ENCODE measurements around the gene TTC39A. TPM values are rescaled to one million over a fixed set of nuclear protein-coding genes. Genes with fewer than 3 reads are reported as not detected.
A peak's percentile ranks its signal among the peaks of the same experiment; 100 is the strongest.

TTC39A gene
- total RNA-seq, 3 donors from 2014 or later, result 0.29 to 0.98 (median 0.38) TPM

DNA sequence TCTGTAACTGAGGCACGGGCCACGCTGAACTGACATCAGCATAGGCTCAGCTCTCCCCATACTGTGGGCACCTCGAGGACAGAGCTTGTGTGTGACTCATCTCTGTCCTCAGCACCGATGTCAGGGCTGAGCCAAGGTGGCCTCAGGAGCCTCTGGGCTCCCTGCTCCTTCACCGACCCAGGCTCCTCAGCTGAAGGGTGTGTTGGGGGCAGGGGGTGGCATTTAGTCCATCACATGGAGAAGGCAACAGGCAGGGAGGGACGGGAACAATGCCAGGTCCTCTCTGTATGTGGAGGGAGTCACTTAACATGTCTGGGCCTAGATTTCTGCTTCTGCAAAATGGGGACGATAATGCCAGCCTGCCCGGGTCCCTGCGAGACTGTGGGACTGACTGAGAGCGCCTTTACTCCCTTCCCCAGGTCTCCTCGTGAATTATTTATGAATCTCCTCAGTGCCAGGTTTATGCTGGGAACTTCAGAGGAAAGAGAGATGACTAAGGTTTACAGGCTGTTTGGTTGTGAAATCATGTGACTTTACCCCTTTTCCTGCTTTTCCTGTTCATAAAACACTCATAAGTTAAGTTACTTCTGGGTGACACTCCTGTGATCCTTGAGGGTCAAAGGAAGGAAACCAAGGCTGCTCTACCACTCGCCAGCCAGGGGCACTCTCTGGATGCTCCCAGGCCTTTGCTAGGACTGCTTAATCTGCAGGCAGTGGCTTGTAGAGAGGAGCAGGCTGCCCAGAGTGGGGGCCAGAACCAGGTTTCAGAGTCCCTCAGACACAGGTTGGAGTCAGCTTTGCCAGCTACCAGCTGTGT is 16.2 kb downstream of the TTC39A start:
- H3K27me3 Mint-ChIP-seq (ENCODE audit: low read depth), result no peaks in the 10 kb centered on the region
- no peaks in the 10 kb centered on the region for H3K4me1 Mint-ChIP-seq (ENCODE audit: low read depth)
- no peaks in the 10 kb centered on the region for H3K9me3 Mint-ChIP-seq
- no peaks in the 10 kb centered on the region for H3K36me3 Mint-ChIP-seq (ENCODE audit: insufficient read depth)
- no peak for DNase-seq
- H3K4me3 Mint-ChIP-seq, result no peak overlapping the region
- no peak for ATAC-seq

DNA sequence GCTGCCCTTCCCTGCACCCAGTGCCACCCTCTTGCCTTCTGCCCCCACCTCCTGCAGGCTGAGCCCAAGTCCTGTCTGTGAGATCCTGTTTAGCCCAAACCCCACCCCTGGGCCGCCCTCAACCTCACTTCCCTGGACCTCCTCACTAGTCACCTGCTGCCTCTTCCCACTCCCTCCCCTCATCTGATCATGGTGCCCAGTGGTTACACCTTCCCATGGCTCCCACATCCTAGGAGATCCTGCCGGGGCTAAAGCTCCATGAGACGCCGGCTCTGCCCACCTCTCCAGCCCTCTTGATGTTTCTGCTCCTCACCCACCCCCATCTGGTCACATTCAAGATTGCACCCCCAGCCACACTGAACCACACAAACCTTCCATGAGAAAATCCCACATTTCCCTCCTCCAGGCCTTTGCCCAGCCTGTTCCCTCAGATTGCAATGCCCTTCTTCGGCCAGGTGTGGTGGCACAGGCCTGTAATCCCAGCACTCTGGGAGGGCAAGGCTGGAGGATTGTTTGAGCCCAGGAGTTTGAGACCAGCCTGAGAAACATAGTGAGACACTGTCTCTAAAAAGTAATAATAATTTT is 17.0 kb downstream of the TTC39A start:
- no peaks in the 10 kb centered on the region for H3K9me3 Mint-ChIP-seq
- no peak for ATAC-seq
- no peak for DNase-seq
- no peaks in the 10 kb centered on the region for H3K4me1 Mint-ChIP-seq (ENCODE audit: low read depth)
- H3K4me3 Mint-ChIP-seq, result no peak overlapping the region
- no peaks in the 10 kb centered on the region for H3K36me3 Mint-ChIP-seq (ENCODE audit: insufficient read depth)
- no peaks in the 10 kb centered on the region for H3K27me3 Mint-ChIP-seq (ENCODE audit: low read depth)

DNA sequence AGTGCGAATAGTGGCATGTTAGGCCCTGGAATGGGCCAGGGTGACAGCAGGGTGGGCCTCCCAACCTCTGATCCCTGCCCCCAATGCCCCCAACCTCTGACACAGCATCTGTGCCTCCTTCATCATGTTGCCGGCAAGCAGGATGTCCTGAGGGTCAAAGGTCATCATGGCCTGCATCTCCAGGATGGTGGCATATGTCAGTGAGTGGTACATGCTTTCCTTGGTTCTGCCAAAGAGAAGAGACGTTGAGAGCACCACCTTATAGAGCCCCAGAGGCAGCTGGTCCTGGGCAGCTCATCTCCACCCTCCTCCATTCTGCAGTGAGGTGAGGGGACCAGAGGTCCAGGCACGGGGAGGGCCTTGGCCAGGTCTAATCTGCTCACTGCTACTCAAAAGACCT is 17.6 kb downstream of the TTC39A start:
- no peak for DNase-seq
- Mint-ChIP-seq H3K36me3 (ENCODE audit: insufficient read depth) (no peaks in the 10 kb centered on the region), H3K27me3 (ENCODE audit: low read depth) (no peaks in the 10 kb centered on the region), H3K9me3 (no peaks in the 10 kb centered on the region), H3K4me1 (ENCODE audit: low read depth) (no peaks in the 10 kb centered on the region), H3K4me3 (no peak overlapping the region)
- no peak for ATAC-seq

DNA sequence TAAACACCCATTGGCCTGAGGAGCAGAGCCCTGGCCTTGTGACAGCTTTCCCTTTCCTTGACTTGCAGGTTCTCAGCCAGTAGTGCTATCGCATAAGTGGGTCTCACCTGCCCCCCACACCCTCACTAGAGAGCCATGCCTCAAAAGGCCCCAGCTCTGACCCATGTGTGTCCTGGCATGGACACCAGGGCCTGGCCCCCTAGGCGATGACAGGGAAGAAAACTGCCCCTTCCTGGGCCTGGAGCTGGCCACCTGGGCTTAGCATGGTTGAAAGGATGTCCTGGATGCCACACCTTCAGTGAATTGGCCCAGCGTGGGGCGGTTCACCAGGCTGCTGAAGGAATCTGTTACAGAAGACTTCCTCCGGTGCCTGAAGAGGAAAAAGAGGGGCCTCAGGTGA is 18.5 kb downstream of the TTC39A start:
- DNase-seq, result no peak
- Mint-ChIP-seq H3K36me3 (ENCODE audit: insufficient read depth) (no peaks in the 10 kb centered on the region), H3K27me3 (ENCODE audit: low read depth) (no peaks in the 10 kb centered on the region), H3K4me3 (no peak overlapping the region), H3K9me3 (no peaks in the 10 kb centered on the region), H3K4me1 (ENCODE audit: low read depth) (no peaks in the 10 kb centered on the region)
- ATAC-seq, result no peak

DNA sequence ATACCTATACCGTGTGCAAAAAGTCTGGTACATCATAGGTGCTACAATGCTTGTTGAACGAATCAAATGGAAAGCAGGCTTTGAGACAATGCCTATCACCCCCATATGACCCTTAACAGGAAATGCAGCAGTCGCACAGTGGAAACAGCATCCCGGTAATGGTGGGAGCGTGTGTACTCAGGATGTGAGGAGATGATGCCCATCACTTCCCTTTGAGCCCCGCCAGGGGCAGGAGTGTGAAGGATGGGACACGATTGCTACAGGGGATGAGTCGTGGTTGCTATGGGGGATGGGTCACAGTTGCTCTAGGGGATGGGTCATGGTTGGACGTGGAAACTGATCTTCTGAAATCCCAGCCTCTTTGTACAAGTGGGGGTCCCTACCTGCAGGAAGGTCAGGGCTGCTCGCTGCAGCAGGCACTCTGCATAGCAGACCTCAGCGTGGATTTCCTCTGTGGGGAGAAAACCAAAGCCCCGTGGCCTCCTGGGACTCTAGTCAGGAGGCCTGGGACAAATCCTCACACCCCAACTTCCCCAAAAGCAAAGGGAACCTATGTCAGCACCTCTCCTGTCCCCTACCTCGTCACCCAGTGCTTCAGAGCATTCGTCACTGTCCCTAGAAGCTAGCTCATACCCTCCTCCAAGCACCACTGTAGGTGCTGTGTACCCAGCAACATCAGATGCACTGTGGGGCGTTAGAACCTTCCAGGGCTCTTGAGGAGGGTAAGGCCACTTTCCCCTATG is 19.3 kb downstream of the TTC39A start:
- Mint-ChIP-seq H3K4me3 (no peak overlapping the region), H3K4me1 (ENCODE audit: low read depth) (no peaks in the 10 kb centered on the region), H3K27me3 (ENCODE audit: low read depth) (no peaks in the 10 kb centered on the region), H3K9me3 (no peaks in the 10 kb centered on the region), H3K36me3 (ENCODE audit: insufficient read depth) (no peaks in the 10 kb centered on the region)
- ATAC-seq (no peak), DNase-seq (no peak)

DNA sequence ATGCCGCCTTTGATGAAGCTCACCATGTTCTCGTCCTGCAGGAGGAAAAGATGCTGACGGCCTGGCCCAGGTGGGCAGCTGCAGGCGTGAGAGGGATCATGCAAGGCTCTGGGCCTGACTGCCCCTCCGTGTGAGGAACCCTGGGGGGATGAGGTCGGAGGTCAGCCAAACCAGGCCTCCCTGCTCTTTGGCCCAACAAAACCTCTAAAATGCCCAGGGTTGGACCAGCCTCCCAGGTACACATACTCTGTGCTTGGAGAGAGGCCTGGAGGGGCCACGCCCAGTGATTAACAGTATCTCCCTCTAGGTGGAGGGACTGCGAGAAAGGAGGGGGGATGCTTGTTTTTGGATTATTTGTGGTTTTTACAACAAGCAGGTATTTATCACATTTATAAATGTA is 21.1 kb downstream of the TTC39A start:
- DNase-seq (no peak), ATAC-seq (no peak)
- Mint-ChIP-seq H3K4me1 (ENCODE audit: low read depth) (no peaks in the 10 kb centered on the region), H3K36me3 (ENCODE audit: insufficient read depth) (no peaks in the 10 kb centered on the region), H3K4me3 (no peak overlapping the region), H3K9me3 (no peaks in the 10 kb centered on the region), H3K27me3 (ENCODE audit: low read depth) (no peaks in the 10 kb centered on the region)

DNA sequence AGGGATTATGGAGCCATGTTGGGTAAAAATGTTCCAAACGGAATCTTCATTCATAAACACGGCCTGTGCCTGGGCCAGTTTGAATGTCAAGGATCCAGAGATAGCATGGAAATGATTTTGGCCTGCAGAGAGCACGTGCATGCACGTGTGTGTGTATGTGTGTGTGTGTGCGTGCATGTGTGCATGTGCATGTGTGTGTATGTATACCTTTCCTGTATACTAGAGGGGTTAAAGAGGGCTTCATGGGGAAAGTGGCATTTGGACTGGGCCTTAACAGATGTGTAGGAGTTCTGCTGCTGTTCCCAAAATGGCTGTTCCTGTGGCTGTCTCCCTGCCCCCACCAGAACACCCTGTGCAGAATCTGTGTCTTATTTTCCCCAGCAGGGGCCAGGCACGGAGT is 21.7 kb downstream of the TTC39A start:
- no peak overlapping the region for H3K4me3 Mint-ChIP-seq
- no peaks in the 10 kb centered on the region for H3K9me3 Mint-ChIP-seq
- no peaks in the 10 kb centered on the region for H3K36me3 Mint-ChIP-seq (ENCODE audit: insufficient read depth)
- no peak for DNase-seq
- H3K4me1 Mint-ChIP-seq (ENCODE audit: low read depth), result peaks cover 1% of the 10 kb centered on the region
- H3K27me3 Mint-ChIP-seq (ENCODE audit: low read depth), result no peaks in the 10 kb centered on the region
- ATAC-seq, result no peak

DNA sequence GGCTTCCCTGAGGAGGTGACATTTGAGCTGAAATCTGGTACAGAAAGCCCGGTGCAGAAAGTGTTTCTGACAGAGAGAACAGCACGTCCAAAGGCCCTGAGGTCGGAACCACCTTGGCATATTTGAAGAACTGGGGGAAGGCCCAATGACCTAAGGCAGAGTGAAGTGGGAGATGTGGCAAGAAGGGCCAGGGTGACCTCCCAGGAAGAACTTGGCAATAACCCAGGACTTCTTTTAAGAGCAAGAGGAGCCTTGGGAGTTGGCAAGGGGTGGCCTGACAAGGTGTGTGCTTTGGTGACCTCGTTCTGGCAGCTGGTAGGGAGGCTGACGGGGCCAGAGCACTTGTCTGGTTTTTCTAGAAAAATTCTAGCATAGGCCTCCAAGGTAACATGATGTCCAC is 23.4 kb downstream of the TTC39A start:
- Mint-ChIP-seq H3K4me3 (no peak overlapping the region), H3K9me3 (no peaks in the 10 kb centered on the region), H3K4me1 (ENCODE audit: low read depth) (peaks cover 3% of the 10 kb centered on the region), H3K27me3 (ENCODE audit: low read depth) (no peaks in the 10 kb centered on the region), H3K36me3 (ENCODE audit: insufficient read depth) (no peaks in the 10 kb centered on the region)
- DNase-seq (no peak), ATAC-seq (no peak)

DNA sequence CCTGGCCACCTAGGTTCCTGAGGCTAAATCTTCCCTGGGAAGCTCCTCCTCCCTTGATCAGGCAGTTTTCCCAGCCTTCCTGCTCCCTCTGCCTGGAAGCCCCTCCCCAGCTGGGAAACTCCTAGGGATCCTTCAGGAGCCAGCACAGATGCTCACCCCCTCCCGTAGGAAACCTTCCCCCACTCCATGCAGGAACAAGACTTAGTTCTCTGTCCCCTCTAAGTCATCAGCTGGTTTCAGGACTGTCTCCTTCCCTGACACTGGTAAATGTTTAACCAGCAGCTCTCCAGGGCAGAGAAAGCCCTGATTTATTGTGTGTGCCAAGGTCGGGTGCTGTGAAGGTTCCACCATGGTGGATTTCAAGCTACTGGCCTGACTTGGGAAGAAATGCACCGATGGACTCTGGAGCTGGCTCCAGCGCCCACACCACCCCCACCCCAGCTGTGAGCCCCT is 25.0 kb downstream of the TTC39A start:
- ATAC-seq (no peak), DNase-seq (no peak)
- Mint-ChIP-seq H3K4me3 (no peak overlapping the region), H3K36me3 (ENCODE audit: insufficient read depth) (no peaks in the 10 kb centered on the region), H3K9me3 (no peaks in the 10 kb centered on the region), H3K4me1 (ENCODE audit: low read depth) (peaks cover 3% of the 10 kb centered on the region), H3K27me3 (ENCODE audit: low read depth) (no peaks in the 10 kb centered on the region)

DNA sequence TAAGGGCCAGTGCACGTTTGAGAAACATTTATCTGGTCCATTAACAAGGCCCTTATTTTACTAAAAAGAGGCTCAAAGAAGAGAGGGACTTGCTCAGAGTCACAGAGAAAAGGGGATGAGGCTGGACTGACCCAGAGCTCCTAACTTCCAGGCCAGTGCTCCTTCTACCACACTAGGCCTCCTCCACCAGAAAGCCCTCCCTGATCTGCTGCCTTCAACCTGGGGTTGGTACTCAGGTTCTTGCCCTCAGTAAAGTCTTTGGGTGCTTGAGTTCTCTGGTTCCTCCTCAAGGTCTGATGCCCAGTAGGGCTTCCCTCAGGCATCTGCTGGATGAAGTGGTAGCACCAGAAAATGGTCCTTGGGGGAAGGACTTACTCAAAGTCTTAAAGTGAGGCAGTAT is 26.0 kb downstream of the TTC39A start:
- Mint-ChIP-seq H3K36me3 (ENCODE audit: insufficient read depth) (no peaks in the 10 kb centered on the region), H3K4me3 (no peak overlapping the region), H3K4me1 (ENCODE audit: low read depth) (peaks cover 3% of the 10 kb centered on the region), H3K27me3 (ENCODE audit: low read depth) (no peaks in the 10 kb centered on the region), H3K9me3 (no peaks in the 10 kb centered on the region)
- no peak for ATAC-seq
- no peak for DNase-seq

DNA sequence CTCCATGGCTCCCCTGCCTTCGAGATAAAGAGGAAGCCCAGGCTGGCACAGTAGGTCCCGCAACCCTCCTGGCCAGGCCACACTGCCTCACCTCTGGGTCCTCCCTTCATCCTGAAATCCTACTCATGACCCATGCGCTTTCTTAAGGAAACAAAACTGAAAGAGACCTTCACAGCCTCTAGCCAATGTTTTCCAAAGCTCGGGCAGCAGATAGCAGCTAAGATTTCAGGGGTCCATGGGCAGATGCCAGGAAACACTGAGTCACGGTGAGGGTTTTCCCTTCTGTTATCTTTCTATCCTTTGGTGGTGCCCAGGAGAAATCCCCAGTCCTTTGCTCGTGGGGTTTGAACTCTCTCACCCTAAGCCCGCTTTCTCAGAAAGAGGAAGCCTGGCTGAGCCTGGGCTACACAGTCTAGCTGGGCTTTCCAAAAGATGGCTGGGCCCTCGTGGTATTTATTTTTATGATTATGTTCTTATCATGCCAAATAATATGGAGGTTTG is 26.6 kb downstream of the TTC39A start:
- ATAC-seq (peak; percentile 39 to 48), DNase-seq (no peak)
- Mint-ChIP-seq H3K4me3 (no peak overlapping the region), H3K4me1 (ENCODE audit: low read depth) (peaks cover 3% of the 10 kb centered on the region), H3K27me3 (ENCODE audit: low read depth) (no peaks in the 10 kb centered on the region), H3K36me3 (ENCODE audit: insufficient read depth) (no peaks in the 10 kb centered on the region), H3K9me3 (no peaks in the 10 kb centered on the region)

DNA sequence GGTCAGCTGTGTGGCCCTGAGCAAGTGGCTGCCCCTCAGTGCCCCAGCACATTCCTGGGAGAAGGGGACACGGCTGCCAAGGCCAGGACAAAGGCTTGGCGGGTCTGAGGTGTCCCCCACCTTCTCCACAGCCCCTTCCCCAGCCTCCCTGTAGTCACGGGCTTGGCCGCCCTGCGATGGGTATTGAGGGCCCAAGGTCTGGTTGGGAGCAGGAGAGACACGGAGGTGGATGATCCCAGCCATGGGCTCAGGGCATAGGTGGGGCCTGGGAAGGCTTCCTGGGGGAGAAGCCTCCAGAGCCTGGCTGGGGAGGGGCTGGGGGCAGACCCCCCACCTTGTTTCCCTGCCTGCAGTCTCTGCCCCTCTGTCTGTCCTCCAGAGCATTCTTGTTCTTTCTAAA is 27.0 kb downstream of the TTC39A start:
- Mint-ChIP-seq H3K4me1 (ENCODE audit: low read depth) (peaks cover 3% of the 10 kb centered on the region), H3K27me3 (ENCODE audit: low read depth) (no peaks in the 10 kb centered on the region), H3K36me3 (ENCODE audit: insufficient read depth) (no peaks in the 10 kb centered on the region), H3K4me3 (no peak overlapping the region), H3K9me3 (no peaks in the 10 kb centered on the region)
- ATAC-seq, result no peak
- no peak for DNase-seq

DNA sequence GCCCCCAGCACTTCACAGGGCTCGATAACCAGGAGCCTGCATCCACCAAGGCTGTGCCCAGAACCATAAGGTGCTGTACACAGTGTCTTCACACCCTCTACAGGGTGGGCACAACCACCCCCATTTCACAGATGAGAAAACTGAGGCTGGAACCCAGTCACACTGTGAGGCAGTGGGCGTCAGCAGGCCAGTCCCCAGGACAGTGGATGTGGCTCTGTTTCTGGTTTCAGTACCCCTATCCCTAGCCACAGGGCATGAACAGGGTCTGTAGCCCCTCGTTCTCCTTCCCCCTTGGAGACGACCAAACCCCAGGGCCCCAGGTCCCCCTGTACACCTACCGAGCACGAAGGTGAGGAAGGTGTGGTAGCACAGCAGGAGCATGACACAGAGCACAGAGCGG is 27.6 kb downstream of the TTC39A start:
- Mint-ChIP-seq H3K9me3 (no peaks in the 10 kb centered on the region), H3K27me3 (ENCODE audit: low read depth) (no peaks in the 10 kb centered on the region), H3K36me3 (ENCODE audit: insufficient read depth) (no peaks in the 10 kb centered on the region), H3K4me1 (ENCODE audit: low read depth) (peaks cover 8% of the 10 kb centered on the region), H3K4me3 (no peak overlapping the region)
- ATAC-seq (no peak), DNase-seq (no peak)

DNA sequence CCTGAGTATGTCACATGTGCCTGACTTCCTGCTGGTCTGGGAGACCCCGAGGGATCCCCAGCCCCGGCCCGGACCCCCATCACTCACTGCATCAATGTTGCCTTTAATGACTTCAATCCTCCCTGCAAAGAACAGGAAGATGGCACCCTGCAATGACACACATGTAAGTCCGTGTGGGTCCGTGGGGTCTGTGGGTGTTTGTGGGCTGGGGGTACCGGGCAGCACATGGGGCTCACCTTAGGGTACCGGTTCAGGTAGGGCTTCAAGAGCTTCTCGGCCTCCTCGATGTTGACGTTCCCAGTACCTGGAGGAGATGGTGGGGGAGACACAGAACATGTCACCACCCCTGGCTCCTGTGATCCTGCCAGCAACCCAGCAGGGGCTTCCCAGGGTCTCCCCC is 28.1 kb downstream of the TTC39A start:
- no peak for ATAC-seq

DNA sequence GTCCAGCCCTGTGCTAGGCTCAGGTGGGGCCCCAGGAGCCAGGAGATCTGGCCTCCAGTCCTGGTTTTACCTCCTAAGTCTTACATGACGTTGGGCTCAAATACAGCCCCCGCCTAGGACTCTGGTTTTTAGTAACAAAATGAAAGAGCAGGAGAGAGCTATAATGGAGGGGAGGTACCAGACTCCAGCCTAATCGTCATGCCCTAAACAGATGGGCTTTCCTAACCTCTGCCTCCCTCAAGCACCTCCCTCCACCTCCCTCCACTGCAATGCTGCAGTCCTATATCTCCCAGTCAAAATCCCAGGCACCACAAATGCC is 28.6 kb downstream of the TTC39A start:
- Mint-ChIP-seq H3K9me3 (no peaks in the 10 kb centered on the region), H3K4me3 (no peak overlapping the region), H3K27me3 (ENCODE audit: low read depth) (no peaks in the 10 kb centered on the region), H3K4me1 (ENCODE audit: low read depth) (peaks cover 14% of the 10 kb centered on the region), H3K36me3 (ENCODE audit: insufficient read depth) (no peaks in the 10 kb centered on the region)
- DNase-seq (no peak), ATAC-seq (no peak)

More for the DNA sequence above, 28.1 kb downstream of the TTC39A start:
- DNase-seq, result no peak
- peaks cover 12% of the 10 kb centered on the region for H3K4me1 Mint-ChIP-seq (ENCODE audit: low read depth)
- H3K27me3 Mint-ChIP-seq (ENCODE audit: low read depth), result no peaks in the 10 kb centered on the region
- no peak overlapping the region for H3K4me3 Mint-ChIP-seq
- no peaks in the 10 kb centered on the region for H3K9me3 Mint-ChIP-seq
- no peaks in the 10 kb centered on the region for H3K36me3 Mint-ChIP-seq (ENCODE audit: insufficient read depth)

All from activated T-cell treated with anti-CD3 and anti-CD28 coated beads, Interleukin-2, amount 50 U/mL, for 4 hours (primary cell).